HG03039 (cell line): Measurements from ENCODE around the gene ORC4.

Experiments used
- ATAC-seq: cut with Tn5 transposase; IDR thresholded peaks from one replicate; pipeline ENCODE4 v1.9.1; 2021; ENCODE audit warnings: mild to moderate bottlenecking, moderate library complexity; ENCODE audit not compliant: unreplicated experiment

ORC4 gene

DNA sequence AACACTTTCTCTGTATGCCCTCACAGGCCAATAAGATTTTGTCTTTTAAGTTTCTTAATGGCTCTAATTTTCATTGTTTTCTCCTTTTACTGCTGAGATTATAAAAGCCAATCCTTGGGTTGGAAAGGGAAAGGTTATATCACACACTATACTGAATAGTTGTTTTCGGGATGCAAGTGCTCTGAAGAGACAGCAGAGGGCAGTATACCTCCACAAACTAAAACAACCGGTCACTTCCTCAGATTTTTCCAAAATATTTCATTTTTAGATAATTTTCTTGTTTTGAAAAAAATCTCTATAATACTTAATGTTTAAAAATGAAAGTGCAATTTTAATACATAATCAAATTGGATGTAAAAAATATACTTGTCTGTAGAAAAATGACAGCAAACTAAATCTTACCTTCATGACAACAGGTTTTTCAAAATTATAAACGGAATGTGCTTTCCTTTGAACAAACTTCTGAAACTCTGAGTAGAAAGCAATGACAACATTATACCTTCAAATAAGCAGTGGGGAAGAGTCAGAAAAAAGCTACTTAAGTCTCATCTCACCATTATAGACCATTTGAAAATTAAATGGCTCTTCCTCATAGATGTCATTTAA, 82.7 kb downstream of the ORC4 start:
- no peak for ATAC-seq

DNA sequence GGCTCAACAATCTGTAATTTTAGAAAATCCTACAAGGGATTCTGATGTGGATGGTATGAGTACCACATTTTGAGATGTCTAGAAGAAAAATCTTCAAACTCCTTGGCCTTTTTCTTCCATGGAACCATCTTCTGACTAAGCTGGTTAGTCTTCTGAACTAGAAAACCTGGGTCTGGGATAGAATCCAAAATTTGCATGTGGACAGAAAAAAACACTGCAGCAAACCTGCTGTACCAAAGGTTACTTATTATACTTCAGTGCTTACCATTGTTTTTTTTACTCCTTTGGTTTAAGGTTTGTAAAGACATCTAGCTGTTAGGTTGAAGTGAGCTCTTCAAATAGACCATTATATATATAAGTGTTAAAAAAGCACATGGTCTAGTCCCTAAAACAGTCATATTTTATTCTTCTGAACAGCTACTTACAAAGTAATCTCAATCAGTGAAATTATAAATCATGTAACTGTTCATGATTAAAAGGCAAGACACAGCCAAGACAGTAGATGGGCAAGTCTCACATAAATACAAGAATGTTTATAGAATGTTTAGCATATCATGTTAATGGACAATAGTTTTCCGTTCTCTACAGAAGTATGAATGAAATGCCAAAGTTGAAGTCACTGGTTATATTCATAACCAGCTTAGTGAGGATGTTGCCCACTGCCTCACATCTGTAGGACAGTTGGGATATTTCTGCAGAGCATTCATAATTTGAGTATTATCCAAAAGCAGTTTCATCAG, 85.5 kb downstream of the ORC4 start:
- ATAC-seq = no peak

DNA sequence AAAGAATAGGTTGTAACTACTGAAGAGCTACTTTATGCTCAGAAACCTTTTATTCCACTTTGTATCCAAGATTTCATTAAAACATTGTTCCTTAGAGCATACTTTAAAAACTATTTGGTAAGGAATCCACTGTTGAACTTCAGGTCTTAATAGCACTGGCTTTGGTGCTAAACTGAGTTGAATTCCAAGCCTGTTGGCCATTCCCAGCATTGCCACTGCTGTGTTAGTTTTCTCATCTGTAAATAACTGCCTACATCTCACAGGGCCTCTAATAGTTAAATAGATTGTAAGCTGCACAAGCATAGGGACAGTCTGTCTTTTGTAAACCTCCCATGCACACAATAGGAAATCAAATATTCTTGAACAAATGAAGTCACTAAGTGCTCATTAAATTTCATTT, 86.6 kb downstream of the ORC4 start:
- ATAC-seq = no peak

DNA sequence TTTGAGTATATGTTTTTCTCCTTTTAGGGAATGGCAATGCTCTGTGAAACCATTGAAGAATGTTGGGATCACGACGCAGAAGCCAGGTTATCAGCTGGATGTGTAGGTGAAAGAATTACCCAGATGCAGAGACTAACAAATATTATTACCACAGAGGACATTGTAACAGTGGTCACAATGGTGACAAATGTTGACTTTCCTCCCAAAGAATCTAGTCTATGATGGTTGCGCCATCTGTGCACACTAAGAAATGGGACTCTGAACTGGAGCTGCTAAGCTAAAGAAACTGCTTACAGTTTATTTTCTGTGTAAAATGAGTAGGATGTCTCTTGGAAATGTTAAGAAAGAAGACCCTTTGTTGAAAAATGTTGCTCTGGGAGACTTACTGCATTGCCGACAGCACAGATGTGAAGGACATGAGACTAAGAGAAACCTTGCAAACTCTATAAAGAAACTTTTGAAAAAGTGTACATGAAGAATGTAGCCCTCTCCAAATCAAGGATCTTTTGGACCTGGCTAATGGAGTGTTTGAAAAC, 93.4 kb downstream of the ORC4 start:
- no peak for ATAC-seq

DNA sequence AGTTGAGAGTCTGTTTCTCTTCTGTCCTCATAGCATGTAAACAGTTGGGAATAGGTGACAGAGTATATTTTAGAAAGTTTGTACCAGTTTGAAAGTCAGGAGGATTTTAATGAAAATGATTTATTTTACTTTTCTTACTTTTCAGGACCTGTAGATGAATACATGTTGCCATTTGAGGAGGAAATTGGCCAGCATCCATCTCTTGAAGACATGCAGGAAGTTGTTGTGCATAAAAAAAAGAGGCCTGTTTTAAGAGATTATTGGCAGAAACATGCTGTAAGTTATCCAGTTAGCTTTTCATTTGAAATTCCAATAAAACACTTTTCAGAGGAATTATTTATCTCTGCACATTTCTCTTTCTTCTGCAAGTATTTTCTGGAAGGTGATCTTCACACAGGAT, 94.7 kb downstream of the ORC4 start:
- no peak for ATAC-seq

DNA sequence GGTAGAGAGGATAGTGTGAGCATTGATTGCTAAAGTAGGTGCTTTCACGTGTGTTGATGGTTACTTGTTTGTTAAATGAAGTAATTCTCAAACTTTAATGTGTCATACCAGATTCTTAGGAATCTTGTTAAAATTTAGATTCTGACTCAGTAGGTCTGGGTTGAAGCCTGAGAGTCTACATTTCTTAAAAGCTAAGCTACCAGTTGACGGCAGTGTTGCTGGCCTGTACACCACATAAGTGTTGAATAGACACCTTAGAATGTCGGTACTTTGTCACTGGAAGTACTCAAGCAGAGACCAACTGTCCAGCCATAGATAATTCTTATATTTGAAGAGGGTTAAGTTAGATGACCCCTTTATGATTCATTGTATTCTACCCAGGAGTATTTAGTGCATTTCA, 95.9 kb downstream of the ORC4 start:
- no peak for ATAC-seq

DNA sequence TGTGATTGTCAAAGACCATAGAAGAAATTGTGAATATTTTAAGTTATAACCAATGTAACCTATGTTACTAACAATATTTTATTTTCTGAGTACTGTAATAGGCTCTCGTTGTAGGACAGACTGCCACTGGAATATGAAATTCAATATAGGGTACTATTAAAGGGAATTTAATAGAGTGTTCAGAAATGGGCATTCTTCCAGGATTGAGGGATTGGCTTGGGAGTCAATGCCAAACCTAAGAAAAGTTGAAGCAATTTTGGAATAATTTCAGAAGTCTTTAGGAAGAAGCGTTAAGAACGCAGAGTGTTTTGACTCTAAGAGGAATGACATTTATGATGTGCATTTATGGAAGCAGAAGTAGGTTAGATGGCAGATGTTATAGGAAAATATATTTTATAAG, 96.7 kb downstream of the ORC4 start:
- no peak for ATAC-seq

DNA sequence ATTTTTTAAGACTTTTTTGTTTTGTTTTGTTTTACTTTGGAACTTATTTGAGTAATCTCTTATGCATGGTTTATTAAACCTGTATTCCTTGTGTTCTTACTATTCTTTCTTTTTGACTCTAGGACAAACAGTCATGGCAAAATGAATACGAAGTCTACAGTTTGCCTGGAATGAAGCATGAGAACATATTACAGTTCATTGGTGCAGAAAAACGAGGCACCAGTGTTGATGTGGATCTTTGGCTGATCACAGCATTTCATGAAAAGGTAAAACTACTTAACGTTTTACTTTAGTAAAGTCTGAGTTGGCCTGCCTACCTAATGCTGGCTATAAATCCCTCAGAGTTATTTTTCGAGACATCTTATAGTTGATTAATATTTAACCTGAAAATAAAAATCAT, 103.4 kb downstream of the ORC4 start:
- ATAC-seq = no peak

DNA sequence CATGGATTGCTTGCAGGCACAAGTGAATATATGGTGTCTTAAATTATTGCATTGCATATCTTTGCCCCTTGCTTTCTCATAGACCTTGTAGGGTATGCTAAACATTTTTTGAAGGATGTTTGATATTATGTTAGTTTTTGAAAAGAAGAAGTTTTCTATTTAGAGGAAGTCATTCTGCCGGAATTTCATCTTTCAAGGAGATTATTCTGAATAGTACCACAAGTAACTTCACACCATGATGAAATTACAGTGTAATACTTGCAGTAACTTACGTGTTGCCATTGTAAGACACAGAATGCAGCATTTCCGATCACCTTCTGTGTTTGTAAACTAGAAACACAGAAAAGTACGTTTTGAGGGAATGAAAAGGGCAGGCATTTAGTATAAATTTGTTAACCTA, 103.8 kb downstream of the ORC4 start:
- ATAC-seq = no peak

DNA sequence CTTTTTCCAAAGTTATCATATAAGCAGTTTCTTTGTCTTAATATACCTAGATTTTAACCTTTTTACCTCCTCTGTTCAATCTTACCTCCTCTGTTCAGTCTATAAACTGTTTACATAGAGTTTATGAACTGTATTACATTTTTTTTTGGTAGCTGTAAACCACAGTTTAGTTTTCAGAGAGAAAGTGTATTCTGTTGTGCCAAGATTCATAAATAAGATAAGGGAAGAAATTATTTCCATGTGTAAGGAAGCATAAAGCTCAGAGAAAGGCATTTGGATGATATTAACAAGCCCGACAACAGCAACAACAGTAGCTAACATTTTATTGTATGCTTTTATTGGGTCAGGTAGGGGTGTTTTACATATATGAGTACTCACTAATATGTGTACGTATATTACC, 104.5 kb downstream of the ORC4 start:
- ATAC-seq = no peak

DNA sequence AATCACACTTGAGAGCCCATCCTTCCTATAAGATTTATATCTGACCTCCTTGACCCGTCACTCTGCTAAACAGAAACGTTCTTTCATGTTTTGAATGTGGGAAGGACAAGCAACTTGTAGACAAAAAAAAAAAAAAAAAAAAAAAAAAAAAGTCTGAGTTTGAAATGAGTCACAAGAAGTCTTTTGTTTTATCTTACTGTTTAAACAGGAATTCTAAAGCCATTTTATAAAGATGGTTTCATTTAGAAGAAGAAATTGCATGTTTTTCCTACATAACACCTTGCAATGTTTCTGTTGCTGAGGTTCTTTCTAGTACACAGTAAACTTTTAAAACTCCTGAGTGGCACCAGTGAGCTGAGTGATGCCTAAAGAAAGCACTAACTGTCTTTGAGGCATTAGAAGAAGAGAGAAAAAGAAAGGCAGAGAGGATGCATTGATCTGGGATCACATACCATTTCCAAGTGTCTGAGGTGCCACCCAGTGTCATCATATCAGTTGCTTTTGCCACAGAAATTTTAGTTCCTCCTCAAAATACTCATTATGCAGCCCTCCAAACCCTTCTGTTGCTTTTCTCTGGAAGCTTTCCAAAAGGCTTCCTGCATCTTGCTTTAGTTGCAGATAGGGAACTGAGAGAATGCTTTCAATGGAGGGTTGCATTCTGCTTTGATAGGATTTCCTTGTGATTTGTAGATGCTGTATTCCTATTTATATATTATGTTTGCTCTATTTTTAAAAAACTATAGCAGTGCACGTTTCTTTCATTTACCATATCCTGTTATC, 106.6 kb downstream of the ORC4 start:
- ATAC-seq = no peak

DNA sequence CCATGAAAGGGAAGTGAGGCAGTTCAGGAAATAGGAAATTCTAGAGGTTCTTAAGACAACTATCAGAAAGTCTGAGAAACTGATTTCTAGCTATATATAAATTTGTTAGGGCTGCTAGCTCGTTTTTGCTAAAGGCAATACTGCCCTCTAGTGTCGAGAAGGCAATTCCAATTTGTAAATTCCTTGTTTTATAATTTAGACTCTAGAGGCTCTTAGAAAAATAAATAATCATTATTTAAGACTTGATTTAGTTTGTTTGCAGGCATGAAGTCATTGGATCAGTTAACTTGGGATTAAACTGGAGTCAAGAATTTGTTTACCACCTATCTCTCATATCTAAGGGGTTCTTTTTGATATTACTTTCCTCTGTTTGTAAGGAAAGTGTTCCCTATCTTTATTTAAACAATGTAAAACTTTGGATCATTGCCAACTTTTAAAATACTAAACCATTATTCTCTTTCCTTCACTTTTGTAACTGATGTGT, 109.5 kb downstream of the ORC4 start:
- ATAC-seq = no peak

DNA sequence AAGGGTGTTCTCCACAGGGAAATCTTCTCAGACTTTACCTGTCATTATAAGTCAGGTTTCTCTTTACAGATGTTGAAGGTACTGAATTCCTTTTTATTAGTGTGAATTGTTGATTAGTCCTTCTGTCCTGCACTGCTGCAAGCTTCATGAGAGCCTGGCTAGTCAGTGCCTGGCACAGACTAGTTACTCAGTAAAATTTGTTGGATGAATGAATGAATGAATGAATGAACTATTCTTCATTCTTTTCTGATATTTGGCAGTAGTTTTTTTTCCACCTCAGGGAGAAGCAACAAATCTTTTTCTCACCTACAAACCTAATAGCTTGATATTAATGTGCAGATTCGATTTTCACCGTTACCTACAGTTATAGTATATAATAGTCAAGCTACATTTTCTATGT, 111.4 kb downstream of the ORC4 start:
- ATAC-seq = no peak

DNA sequence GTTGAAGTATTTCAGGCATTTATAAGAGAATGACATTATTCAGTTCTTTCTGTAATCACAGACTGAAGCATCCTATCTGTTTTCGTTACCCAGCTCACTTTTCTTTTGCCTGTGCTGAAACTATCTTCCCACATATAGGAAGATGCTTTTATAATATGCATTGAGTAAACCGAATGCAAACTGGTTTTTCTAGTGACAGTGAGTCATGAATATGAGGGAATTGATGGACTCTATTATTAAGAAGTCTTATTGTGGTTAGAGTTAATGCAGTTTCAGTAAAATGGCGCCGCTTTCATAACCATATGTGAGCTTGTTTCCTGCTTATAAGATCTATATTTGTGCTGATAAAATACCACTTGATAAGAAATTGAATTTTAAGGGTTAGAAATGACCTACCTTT, 116.5 kb downstream of the ORC4 start:
- ATAC-seq = no peak

DNA sequence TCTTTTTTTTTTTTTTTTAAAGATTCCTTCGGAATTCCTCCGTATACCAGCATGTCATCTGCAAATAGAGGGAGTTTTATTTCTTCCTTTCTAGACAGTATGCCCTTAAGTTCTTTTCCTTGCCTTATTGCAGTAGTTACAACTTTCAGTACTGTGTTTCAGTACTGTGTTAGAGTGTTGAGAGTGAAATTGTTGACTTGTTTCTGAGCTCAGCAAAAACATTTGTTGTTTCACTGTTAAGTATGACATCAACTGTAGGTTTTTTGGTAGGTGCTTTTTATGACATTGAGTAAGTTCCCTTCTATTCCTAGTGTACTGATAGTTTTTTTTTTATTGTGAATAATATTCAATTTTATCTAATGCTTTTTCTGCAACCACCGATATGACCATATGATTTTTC, 131.9 kb downstream of the ORC4 start:
- peak; percentile 80 for ATAC-seq

DNA sequence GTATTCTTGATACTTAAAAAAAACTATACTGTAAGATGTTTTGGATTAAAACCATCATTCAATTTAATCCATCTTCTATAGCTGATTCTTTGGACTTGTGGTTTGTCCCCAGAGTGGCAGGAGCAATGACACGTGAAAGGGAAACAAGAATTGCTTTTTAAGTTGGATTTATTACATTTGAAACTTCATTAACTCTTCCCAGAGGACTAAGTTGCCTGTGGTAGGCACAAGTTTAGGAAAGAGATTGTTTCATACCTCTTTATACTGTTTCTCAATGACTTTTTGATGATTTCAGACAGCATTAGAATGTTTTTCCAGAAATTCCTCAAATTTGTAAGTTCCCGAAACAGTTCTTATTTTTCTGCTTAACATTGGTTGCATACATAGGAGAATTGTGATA, 134.4 kb downstream of the ORC4 start:
- no peak for ATAC-seq

DNA sequence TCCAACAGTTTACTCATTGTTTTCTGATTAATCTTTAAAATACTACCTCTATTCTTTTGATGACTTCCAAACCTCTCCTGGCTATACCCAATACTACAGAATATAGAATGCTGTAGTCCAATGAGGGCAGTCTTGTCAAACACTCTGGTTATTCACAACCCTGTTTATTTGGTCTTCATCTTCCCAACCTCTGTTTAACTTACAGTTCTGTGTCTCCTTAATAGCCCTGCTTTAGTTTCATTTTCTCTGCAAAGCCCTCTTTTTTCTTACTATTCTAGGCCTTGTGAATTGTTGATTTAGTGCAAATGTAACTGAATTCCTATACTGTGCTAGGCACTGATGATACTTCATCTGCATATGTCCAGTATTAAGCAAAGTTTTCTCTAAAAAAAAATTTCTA, 135.7 kb downstream of the ORC4 start:
- no peak for ATAC-seq

DNA sequence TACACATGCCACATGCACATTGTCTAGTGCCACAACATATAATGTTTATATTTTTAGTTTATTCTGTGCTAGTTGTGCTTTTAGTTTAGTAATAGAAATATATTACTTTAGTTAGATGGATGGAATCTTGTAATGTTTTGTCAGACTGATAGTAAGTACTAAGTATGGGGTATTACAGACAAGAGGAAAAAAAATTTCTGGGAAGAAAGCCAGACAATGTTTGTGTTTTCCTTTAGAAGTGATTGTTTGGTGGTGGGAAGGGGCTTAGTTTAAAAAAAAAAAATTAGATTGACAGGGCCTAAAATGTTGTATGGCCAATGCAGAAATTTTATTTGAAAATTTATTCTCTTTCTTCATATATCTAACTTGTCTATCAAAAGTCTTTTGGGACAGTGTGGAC, 137.9 kb downstream of the ORC4 start:
- ATAC-seq = no peak
